ENCODE data around the gene DNM1.

DNM1 gene

DNA sequence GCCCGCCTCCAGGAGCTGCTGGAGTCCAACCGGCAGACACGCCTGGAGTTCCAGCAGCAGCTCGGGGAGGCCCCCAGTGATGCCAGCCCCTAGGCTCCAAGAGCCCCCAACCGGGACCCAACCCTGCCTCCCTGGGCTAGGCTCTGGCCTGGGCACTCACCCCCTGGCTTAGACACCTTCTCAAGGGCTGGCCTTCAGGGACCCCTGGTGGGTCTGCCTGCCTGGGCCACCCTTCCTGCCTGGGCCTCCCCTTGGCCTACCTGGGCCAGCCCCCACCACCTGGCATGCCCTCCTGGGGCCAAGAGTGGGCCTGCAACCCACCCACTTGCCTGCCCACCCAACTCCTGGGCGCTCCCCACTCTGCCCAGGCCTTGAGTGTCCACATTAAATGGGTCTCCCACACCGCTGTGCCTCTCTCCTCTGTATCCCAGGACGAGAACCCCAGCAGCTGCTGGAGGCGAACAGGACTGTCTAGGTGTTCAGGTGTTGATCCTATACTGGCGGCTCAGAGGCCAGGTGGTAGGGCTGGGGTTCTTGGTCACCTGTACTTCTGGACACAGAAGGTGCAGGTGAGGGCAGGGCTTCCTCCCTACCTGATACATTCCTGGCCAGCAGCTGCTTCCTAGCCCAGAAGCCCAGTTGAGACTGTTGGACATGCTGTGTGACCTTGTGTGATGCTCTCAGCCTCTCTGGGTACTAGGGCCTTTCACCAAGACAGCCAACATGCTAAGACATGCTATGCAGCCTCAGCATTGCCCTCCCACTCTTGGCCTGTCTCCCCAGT lies 39.5 kb upstream of the DNM1 start:
- no CpG with 5 or more reads among the region's 10 CpGs for WGBS (ENCODE audit: insufficient coverage, insufficient read length)
- H3K36me3 ChIP-seq (ENCODE audit: control insufficient read depth, insufficient read depth, low read length): peaks cover 11% of the 10 kb centered on the region
- DNase-seq (ENCODE audit: low read depth, low spot score): no peak
- no peak overlapping the region for H3K4me3 ChIP-seq (ENCODE audit: low read length)
- 0 out of 2 replicates have a peak, but pooled peaks cover 2% of the 10 kb centered on the region for H3K4me1 ChIP-seq (ENCODE audit: control insufficient read depth, insufficient read depth, low read length)
- H3K27me3 ChIP-seq (ENCODE audit: control insufficient read depth, insufficient read depth, low read length): no peaks in the 10 kb centered on the region
- no peak overlapping the region for H3K27ac ChIP-seq (ENCODE audit: low read length)
- no peaks in the 10 kb centered on the region for H3K9me3 ChIP-seq (ENCODE audit: control insufficient read depth, insufficient read depth, low read length)

DNA sequence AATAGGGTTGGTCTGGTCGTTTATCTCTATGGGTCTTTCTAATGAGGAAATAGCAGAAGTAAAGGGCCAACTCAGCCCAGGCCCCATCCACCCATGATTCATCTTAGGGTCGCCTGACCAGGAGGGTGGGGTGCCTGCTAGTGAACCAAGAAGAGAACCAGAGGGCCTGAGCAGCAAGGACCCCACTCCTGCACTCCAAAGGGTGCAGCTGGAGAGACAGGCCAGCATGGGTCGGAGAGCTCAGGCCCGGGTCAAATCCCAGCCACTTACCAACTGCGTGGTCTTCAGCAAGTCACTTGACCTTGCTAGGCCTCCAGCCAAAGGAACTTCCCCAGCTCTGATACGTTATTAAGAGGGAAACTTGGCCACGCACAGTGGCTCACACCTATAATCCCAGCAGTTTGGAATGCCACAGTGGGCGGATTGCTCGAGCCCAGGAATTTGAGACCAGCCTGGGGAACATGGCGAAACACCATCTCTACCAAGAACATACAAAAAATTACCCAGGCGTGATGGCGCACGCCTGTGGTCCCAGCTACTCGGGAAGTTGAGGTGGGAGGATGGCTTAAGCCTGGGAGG lies 38.8 kb upstream of the DNM1 start:
- WGBS (ENCODE audit: insufficient coverage, insufficient read length): no CpG with 5 or more reads among the region's 14 CpGs
- no peaks in the 10 kb centered on the region for H3K27me3 ChIP-seq (ENCODE audit: control insufficient read depth, insufficient read depth, low read length)
- DNase-seq (ENCODE audit: low read depth, low spot score): no peak
- H3K9me3 ChIP-seq (ENCODE audit: control insufficient read depth, insufficient read depth, low read length): no peaks in the 10 kb centered on the region
- no peak overlapping the region for H3K4me3 ChIP-seq (ENCODE audit: low read length)
- no peak overlapping the region for H3K27ac ChIP-seq (ENCODE audit: low read length)
- peaks cover 15% of the 10 kb centered on the region for H3K36me3 ChIP-seq (ENCODE audit: control insufficient read depth, insufficient read depth, low read length)
- no peaks in the 10 kb centered on the region for H3K4me1 ChIP-seq (ENCODE audit: control insufficient read depth, insufficient read depth, low read length)

DNA sequence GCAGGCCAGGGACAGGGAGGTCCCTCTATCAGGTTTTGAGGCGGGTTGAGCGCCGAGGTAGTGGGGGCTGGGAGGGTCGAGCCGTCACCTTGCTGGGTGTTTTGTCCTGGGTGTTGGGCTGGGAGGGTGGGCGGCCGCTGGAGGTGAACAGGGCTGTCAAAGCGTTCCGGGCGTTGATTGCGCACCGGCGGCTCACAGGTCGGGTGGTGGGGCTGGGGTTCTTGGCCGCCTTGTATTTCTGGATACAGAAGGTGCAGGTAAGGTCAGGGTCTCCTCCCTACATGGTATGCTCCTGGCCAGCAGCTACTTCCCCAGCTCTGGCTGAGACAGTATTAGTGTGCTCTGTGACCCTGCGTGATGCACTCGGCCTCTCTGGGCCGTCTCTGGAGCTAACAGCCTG lies 37.0 kb upstream of the DNM1 start:
- DNase-seq (ENCODE audit: low read depth, low spot score): no peak
- Histone ChIP-seq H3K9me3 (ENCODE audit: control insufficient read depth, insufficient read depth, low read length) (no peaks in the 10 kb centered on the region), H3K4me1 (ENCODE audit: control insufficient read depth, insufficient read depth, low read length) (no peaks in the 10 kb centered on the region), H3K27ac (ENCODE audit: low read length) (no peak overlapping the region), H3K4me3 (ENCODE audit: low read length) (no peak overlapping the region), H3K36me3 (ENCODE audit: control insufficient read depth, insufficient read depth, low read length) (peaks cover 20% of the 10 kb centered on the region), H3K27me3 (ENCODE audit: control insufficient read depth, insufficient read depth, low read length) (no peaks in the 10 kb centered on the region)
- WGBS (ENCODE audit: insufficient coverage, insufficient read length): no CpG with 5 or more reads among the region's 18 CpGs

DNA sequence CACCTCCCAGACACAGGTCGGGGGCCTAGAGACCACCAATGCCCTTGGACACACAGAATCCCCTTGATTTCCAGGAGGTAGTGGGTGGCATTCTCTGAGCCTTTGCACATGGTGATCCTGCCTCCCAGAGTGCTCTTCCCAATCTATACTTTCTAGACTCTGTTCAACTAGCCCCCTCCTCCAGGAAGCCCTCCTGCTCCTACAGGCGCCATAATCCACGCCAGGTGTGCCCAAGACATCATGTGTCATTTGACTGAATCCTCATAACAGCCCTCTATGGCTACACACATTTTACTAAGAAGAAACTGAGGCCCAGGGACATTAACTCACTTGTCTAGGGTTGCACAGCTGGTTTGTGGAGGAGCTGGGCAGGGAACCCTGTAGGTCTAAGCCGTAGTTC lies 36.0 kb upstream of the DNM1 start:
- no CpG with 5 or more reads among the region's 4 CpGs for WGBS (ENCODE audit: insufficient coverage, insufficient read length)

DNA sequence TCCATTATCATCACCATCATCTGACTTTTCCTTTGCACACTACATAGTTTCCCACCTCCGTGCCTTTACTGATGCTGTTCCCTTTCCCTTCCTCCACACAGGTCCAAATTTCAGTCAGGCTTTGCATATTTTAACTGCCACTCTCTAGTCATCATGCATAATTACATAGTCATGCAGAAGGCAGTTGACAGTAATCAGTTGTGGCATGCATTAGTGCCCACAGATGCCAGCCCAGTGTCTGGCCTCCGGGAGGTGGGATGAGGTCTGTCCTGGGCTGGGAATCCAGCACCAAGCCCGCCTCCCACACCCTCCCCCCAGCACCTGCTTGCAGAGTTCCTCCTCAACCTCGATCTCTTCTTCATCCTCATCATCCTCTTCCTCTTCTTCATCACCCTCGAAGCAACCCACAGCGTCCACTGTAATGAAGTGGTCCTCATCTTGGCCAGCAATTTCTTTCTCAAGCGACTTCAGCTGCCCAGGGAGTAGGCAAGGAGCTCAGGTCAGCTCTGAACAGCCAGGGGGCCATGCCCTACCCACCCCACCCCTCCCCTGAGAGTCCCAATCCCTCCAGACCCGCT lies 34.4 kb upstream of the DNM1 start:
- Histone ChIP-seq H3K9me3 (ENCODE audit: control insufficient read depth, insufficient read depth, low read length) (no peaks in the 10 kb centered on the region), H3K36me3 (ENCODE audit: control insufficient read depth, insufficient read depth, low read length) (peaks cover 20% of the 10 kb centered on the region), H3K4me3 (ENCODE audit: low read length) (no peak overlapping the region), H3K4me1 (ENCODE audit: control insufficient read depth, insufficient read depth, low read length) (no peaks in the 10 kb centered on the region), H3K27me3 (ENCODE audit: control insufficient read depth, insufficient read depth, low read length) (no peaks in the 10 kb centered on the region), H3K27ac (ENCODE audit: low read length) (no peak overlapping the region)
- 100% methylated on average over 2 of the region's 8 CpGs for WGBS (ENCODE audit: insufficient coverage, insufficient read length)
- no peak for DNase-seq (ENCODE audit: low read depth, low spot score)

More for the DNA sequence above, 36.0 kb upstream of the DNM1 start:
- H3K27ac ChIP-seq (ENCODE audit: low read length): no peak overlapping the region
- no peaks in the 10 kb centered on the region for H3K9me3 ChIP-seq (ENCODE audit: control insufficient read depth, insufficient read depth, low read length)
- no peaks in the 10 kb centered on the region for H3K27me3 ChIP-seq (ENCODE audit: control insufficient read depth, insufficient read depth, low read length)
- no peaks in the 10 kb centered on the region for H3K4me1 ChIP-seq (ENCODE audit: control insufficient read depth, insufficient read depth, low read length)
- no peak overlapping the region for H3K4me3 ChIP-seq (ENCODE audit: low read length)
- DNase-seq (ENCODE audit: low read depth, low spot score): no peak
- H3K36me3 ChIP-seq (ENCODE audit: control insufficient read depth, insufficient read depth, low read length): peaks cover 20% of the 10 kb centered on the region

DNA sequence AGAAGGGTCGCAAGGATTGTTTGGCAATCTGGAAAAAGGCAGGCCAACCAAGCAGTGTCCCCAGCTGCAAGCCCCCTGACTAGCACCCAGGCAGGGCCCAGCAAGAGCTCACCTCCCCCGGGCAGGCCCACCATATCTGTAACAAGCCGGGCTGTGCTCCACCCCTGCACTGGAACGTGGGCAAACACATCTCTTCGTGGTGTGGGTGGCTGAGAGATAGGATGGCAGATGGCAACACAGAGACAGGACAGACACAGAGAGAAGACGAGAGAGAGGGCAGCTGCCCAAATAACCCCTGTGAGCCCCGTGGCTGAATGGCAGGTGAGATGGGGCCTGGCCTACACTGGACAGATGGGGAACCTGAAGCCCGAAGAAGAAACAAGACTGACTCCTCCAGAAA lies 33.7 kb upstream of the DNM1 start:
- no peak for DNase-seq (ENCODE audit: low read depth, low spot score)
- Histone ChIP-seq H3K36me3 (ENCODE audit: control insufficient read depth, insufficient read depth, low read length) (peaks cover 20% of the 10 kb centered on the region), H3K4me1 (ENCODE audit: control insufficient read depth, insufficient read depth, low read length) (no peaks in the 10 kb centered on the region), H3K27me3 (ENCODE audit: control insufficient read depth, insufficient read depth, low read length) (no peaks in the 10 kb centered on the region), H3K9me3 (ENCODE audit: control insufficient read depth, insufficient read depth, low read length) (no peaks in the 10 kb centered on the region), H3K4me3 (ENCODE audit: low read length) (no peak overlapping the region), H3K27ac (ENCODE audit: low read length) (no peak overlapping the region)
- no CpG with 5 or more reads among the region's 8 CpGs for WGBS (ENCODE audit: insufficient coverage, insufficient read length)

DNA sequence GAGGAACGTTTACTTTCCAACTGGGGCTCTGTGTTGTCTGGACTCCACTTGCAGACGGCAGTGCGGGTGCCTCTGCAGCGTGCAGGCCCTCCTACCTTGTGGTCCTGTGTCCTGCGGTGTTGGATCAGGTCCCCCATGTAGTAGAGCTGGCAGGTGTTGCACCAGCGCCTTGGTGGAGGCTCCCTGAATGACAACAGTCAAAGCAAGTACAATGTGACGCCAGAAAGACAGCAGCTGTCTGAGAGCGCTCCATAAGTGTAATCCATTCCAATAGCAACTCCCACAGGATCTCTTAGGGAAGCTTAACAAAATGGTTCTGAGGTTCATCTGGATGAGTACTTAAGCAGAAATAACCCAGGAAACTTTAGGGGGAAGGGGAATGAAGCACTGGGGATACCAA lies 33.3 kb upstream of the DNM1 start:
- DNase-seq (ENCODE audit: low read depth, low spot score): no peak
- Histone ChIP-seq H3K4me1 (ENCODE audit: control insufficient read depth, insufficient read depth, low read length) (no peaks in the 10 kb centered on the region), H3K9me3 (ENCODE audit: control insufficient read depth, insufficient read depth, low read length) (no peaks in the 10 kb centered on the region), H3K4me3 (ENCODE audit: low read length) (no peak overlapping the region), H3K36me3 (ENCODE audit: control insufficient read depth, insufficient read depth, low read length) (peaks cover 20% of the 10 kb centered on the region), H3K27ac (ENCODE audit: low read length) (no peak overlapping the region), H3K27me3 (ENCODE audit: control insufficient read depth, insufficient read depth, low read length) (no peaks in the 10 kb centered on the region)
- WGBS (ENCODE audit: insufficient coverage, insufficient read length): no CpG with 5 or more reads among the region's 8 CpGs

DNA sequence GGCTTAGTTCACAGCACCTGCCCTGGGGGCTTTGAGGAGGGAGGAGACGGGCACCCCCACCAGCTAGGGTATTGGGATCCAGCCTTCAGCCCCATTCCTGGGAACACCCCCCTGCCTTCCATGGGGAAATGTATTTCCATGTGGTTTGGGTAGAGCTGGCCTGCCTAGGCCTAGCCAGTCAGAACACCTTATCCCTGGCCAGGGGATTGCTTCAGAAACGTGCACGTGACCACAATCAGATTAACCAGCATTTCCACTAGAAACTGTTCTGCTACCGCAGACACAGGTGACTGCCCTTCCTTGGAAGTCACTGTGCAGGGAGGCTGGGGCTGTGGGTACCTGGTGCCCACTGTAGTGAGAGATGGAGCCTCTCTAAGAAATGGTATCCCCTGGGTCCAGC lies 29.1 kb upstream of the DNM1 start:
- no CpG with 5 or more reads among the region's 4 CpGs for WGBS (ENCODE audit: insufficient coverage, insufficient read length)
- Histone ChIP-seq H3K27me3 (ENCODE audit: control insufficient read depth, insufficient read depth, low read length) (no peaks in the 10 kb centered on the region), H3K36me3 (ENCODE audit: control insufficient read depth, insufficient read depth, low read length) (peaks cover 29% of the 10 kb centered on the region), H3K9me3 (ENCODE audit: control insufficient read depth, insufficient read depth, low read length) (no peaks in the 10 kb centered on the region), H3K4me1 (ENCODE audit: control insufficient read depth, insufficient read depth, low read length) (no peaks in the 10 kb centered on the region), H3K27ac (ENCODE audit: low read length) (no peak overlapping the region), H3K4me3 (ENCODE audit: low read length) (no peak overlapping the region)
- no peak for DNase-seq (ENCODE audit: low read depth, low spot score)

DNA sequence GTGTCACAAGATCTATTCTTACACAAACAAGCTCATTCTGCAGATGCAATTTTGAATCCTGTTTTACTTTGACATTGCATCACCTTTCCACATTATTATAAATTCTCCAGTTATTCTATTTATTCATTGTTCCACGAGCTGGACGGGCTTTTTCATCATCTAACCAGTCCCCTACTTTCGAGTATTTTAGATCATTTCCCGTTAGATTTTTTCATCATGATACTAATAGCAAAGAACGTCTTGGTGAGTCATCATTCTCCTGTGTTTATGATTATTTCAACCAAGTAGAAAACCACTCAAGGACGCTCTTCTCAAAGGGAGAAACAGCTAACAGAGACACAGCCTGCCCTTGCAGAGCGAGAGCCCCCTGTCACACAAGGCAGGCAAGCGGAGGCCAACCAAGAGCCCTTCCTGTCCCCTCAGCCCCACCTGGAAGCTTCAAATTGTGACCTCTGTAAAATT lies 28.0 kb upstream of the DNM1 start:
- peaks cover 28% of the 10 kb centered on the region for H3K36me3 ChIP-seq (ENCODE audit: control insufficient read depth, insufficient read depth, low read length)
- no peak overlapping the region for H3K27ac ChIP-seq (ENCODE audit: low read length)
- H3K4me3 ChIP-seq (ENCODE audit: low read length): no peak overlapping the region
- DNase-seq (ENCODE audit: low read depth, low spot score): no peak
- H3K4me1 ChIP-seq (ENCODE audit: control insufficient read depth, insufficient read depth, low read length): no peaks in the 10 kb centered on the region
- no peaks in the 10 kb centered on the region for H3K27me3 ChIP-seq (ENCODE audit: control insufficient read depth, insufficient read depth, low read length)
- WGBS (ENCODE audit: insufficient coverage, insufficient read length): no CpG with 5 or more reads among the region's 8 CpGs
- no peaks in the 10 kb centered on the region for H3K9me3 ChIP-seq (ENCODE audit: control insufficient read depth, insufficient read depth, low read length)

DNA sequence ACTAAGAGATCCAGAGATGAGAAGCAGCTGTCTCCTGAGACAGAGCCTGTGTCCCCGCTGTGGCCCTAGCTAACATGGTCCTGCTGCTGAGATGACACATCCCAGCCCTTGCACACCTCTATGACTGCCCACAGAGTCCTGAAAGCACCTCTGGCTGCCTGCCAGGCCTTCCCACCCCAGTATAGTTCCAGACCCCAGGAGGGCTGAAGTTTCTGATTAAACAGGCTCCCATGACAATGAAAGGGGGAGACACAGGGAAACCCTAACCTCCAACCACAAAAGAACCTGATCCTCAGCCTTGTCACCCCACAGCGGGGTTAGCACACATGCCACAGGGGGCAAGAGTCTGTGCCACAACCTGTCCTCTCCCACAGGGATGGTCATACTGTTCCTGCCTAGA lies 27.5 kb upstream of the DNM1 start:
- DNase-seq (ENCODE audit: low read depth, low spot score): no peak
- Histone ChIP-seq H3K4me1 (ENCODE audit: control insufficient read depth, insufficient read depth, low read length) (no peaks in the 10 kb centered on the region), H3K4me3 (ENCODE audit: low read length) (no peak overlapping the region), H3K36me3 (ENCODE audit: control insufficient read depth, insufficient read depth, low read length) (peaks cover 31% of the 10 kb centered on the region), H3K27me3 (ENCODE audit: control insufficient read depth, insufficient read depth, low read length) (no peaks in the 10 kb centered on the region), H3K27ac (ENCODE audit: low read length) (no peak overlapping the region), H3K9me3 (ENCODE audit: control insufficient read depth, insufficient read depth, low read length) (no peaks in the 10 kb centered on the region)
- WGBS (ENCODE audit: insufficient coverage, insufficient read length): no CpG with 5 or more reads among the region's 2 CpGs

All from iPS DF 6.9 (cell line).